ENCODE measurements around the gene S100A7A.

Gene S100A7A

GRCh38 chr1:153370146-153370545 lies 46.2 kb upstream of the S100A7A start:
- H3K4me2 ChIP-seq (ENCODE audit: low read length) = no peak overlapping the region
- no peaks in the 10 kb centered on the region for H3F3A ChIP-seq (ENCODE audit: control insufficient read depth, insufficient read depth)
- TF ChIP-seq EZH2phosphoT487 (IDR thresholded peaks at IDR 0.05; ENCODE audit: borderline replicate concordance, low read length) (no peak), CTCF (IDR thresholded peaks at IDR 0.05; ENCODE audit: low read depth, low read length, poor library complexity, severe bottlenecking) (no peak)
- no peaks in the 10 kb centered on the region for H3K36me3 ChIP-seq (ENCODE audit: control insufficient read depth, low read length)
- peaks cover 11% of the 10 kb centered on the region for H3K27me3 ChIP-seq (ENCODE audit: control insufficient read depth, low read length)
- no peaks in the 10 kb centered on the region for H4K20me1 ChIP-seq (ENCODE audit: control insufficient read depth, insufficient read depth, low read depth, low read length)
- H3K9me2 ChIP-seq (replicated peaks; ENCODE audit: control insufficient read depth, low read length) = no peaks in the 10 kb centered on the region
- H3K4me1 ChIP-seq (ENCODE audit: control insufficient read depth, low read length) = no peaks in the 10 kb centered on the region
- H3K27ac ChIP-seq (ENCODE audit: low read depth, low read length) = no peak overlapping the region
- no peaks in the 10 kb centered on the region for H3K79me2 ChIP-seq (ENCODE audit: control insufficient read depth, low read length)
- no peaks in the 10 kb centered on the region for H3K9me3 ChIP-seq (ENCODE audit: control insufficient read depth, insufficient read depth, low read length)
- H3K4me3 ChIP-seq (ENCODE audit: low read length) = no peak overlapping the region

GRCh38 chr1:153371231-153371630 lies 45.1 kb upstream of the S100A7A start:
- Histone ChIP-seq H3K4me3 (ENCODE audit: low read length) (no peak overlapping the region), H3K4me2 (ENCODE audit: low read length) (no peak overlapping the region), H3K9me2 (replicated peaks; ENCODE audit: control insufficient read depth, low read length) (no peaks in the 10 kb centered on the region), H3K36me3 (ENCODE audit: control insufficient read depth, low read length) (no peaks in the 10 kb centered on the region), H3K9me3 (ENCODE audit: control insufficient read depth, insufficient read depth, low read length) (no peaks in the 10 kb centered on the region), H3K27me3 (ENCODE audit: control insufficient read depth, low read length) (peaks cover 7% of the 10 kb centered on the region), H3K79me2 (ENCODE audit: control insufficient read depth, low read length) (no peaks in the 10 kb centered on the region), H4K20me1 (ENCODE audit: control insufficient read depth, insufficient read depth, low read depth, low read length) (no peaks in the 10 kb centered on the region), H3K4me1 (ENCODE audit: control insufficient read depth, low read length) (no peaks in the 10 kb centered on the region), H3K27ac (ENCODE audit: low read depth, low read length) (no peak overlapping the region), H3F3A (ENCODE audit: control insufficient read depth, insufficient read depth) (no peaks in the 10 kb centered on the region)
- no peak for TF ChIP-seq CTCF (IDR thresholded peaks at IDR 0.05; ENCODE audit: low read depth, low read length, poor library complexity, severe bottlenecking)
- no peak for TF ChIP-seq EZH2phosphoT487 (IDR thresholded peaks at IDR 0.05; ENCODE audit: borderline replicate concordance, low read length)

GRCh38 chr1:153372571-153372970 lies 43.7 kb upstream of the S100A7A start:
- Histone ChIP-seq H3K4me2 (ENCODE audit: low read length) (no peak overlapping the region), H3K4me3 (ENCODE audit: low read length) (no peak overlapping the region), H3K79me2 (ENCODE audit: control insufficient read depth, low read length) (no peaks in the 10 kb centered on the region), H3K9me3 (ENCODE audit: control insufficient read depth, insufficient read depth, low read length) (no peaks in the 10 kb centered on the region), H4K20me1 (ENCODE audit: control insufficient read depth, insufficient read depth, low read depth, low read length) (no peaks in the 10 kb centered on the region), H3K36me3 (ENCODE audit: control insufficient read depth, low read length) (no peaks in the 10 kb centered on the region), H3K27me3 (ENCODE audit: control insufficient read depth, low read length) (peaks cover 4% of the 10 kb centered on the region; the same call in 1 of the 2 replicates), H3F3A (ENCODE audit: control insufficient read depth, insufficient read depth) (no peaks in the 10 kb centered on the region), H3K27ac (ENCODE audit: low read depth, low read length) (no peak overlapping the region), H3K4me1 (ENCODE audit: control insufficient read depth, low read length) (no peaks in the 10 kb centered on the region), H3K9me2 (replicated peaks; ENCODE audit: control insufficient read depth, low read length) (no peaks in the 10 kb centered on the region)
- TF ChIP-seq CTCF (IDR thresholded peaks at IDR 0.05; ENCODE audit: low read depth, low read length, poor library complexity, severe bottlenecking) (no peak), EZH2phosphoT487 (IDR thresholded peaks at IDR 0.05; ENCODE audit: borderline replicate concordance, low read length) (no peak)

- Histone ChIP-seq H3K36me3 (ENCODE audit: control insufficient read depth, low read length) (no peaks in the 10 kb centered on the region), H3K4me2 (ENCODE audit: low read length) (no peak overlapping the region), H3K9me3 (ENCODE audit: control insufficient read depth, insufficient read depth, low read length) (no peaks in the 10 kb centered on the region), H3K27ac (ENCODE audit: low read depth, low read length) (no peak overlapping the region), H3K79me2 (ENCODE audit: control insufficient read depth, low read length) (no peaks in the 10 kb centered on the region), H3K27me3 (ENCODE audit: control insufficient read depth, low read length) (peaks cover 4% of the 10 kb centered on the region; the same call in 1 of the 2 replicates), H3K9me2 (replicated peaks; ENCODE audit: control insufficient read depth, low read length) (no peaks in the 10 kb centered on the region), H3K4me3 (ENCODE audit: low read length) (no peak overlapping the region), H3K4me1 (ENCODE audit: control insufficient read depth, low read length) (no peaks in the 10 kb centered on the region), H3F3A (ENCODE audit: control insufficient read depth, insufficient read depth) (no peaks in the 10 kb centered on the region), H4K20me1 (ENCODE audit: control insufficient read depth, insufficient read depth, low read depth, low read length) (no peaks in the 10 kb centered on the region)
- TF ChIP-seq CTCF (IDR thresholded peaks at IDR 0.05; ENCODE audit: low read depth, low read length, poor library complexity, severe bottlenecking) (no peak), EZH2phosphoT487 (IDR thresholded peaks at IDR 0.05; ENCODE audit: borderline replicate concordance, low read length) (no peak)
Measured at GRCh38 chr1:153374071-153374470, 42.2 kb upstream of the S100A7A start.
